ENCODE measurements around the gene BTBD2.

BTBD2 gene

GRCh38 chr19:1956868-1957492 lies 58.5 kb downstream of the BTBD2 start:
- DNase-seq, result no peak
- WGBS (ENCODE audit: extremely low coverage, insufficient coverage, insufficient read length), result no CpG with 5 or more reads among the region's 28 CpGs
- no peak overlapping the region for H3K4me3 ChIP-seq (ENCODE audit: low read depth, low read length)
- H4K12ac ChIP-seq (ENCODE audit: low read depth, low read length), result no peak overlapping the region
- H3K9ac ChIP-seq (ENCODE audit: low read length), result no peak overlapping the region
- no peak overlapping the region for H3K18ac ChIP-seq (ENCODE audit: low read length)
- no peak overlapping the region for H3K4ac ChIP-seq (ENCODE audit: low read depth, low read length)
- no peak overlapping the region for H4K91ac ChIP-seq (ENCODE audit: low read depth, low read length)
- H3K27ac ChIP-seq (ENCODE audit: low read depth, low read length), result no peak overlapping the region
- no peak overlapping the region for H3K23ac ChIP-seq (ENCODE audit: low read length)
- H2BK5ac ChIP-seq (ENCODE audit: low read depth, low read length, poor library complexity), result no peak overlapping the region
- no peak overlapping the region for H2AK5ac ChIP-seq (ENCODE audit: low read length)
- no peak overlapping the region for H3K4me2 ChIP-seq (ENCODE audit: low read length)
- no peaks in the 10 kb centered on the region for H3K79me1 ChIP-seq (ENCODE audit: low read length)
- peaks cover 25 to 31% of the 10 kb centered on the region in 2 experiments for H3K36me3 ChIP-seq (ENCODE audit: control insufficient read depth in 1 of 2, insufficient read depth in 2 of 2, low read length in 2 of 2)
- no peak overlapping the region for H2BK12ac ChIP-seq (ENCODE audit: low read length)
- no peaks in the 10 kb centered on the region for H3K27me3 ChIP-seq (ENCODE audit: insufficient read depth, low read length)
- no peak overlapping the region for H2BK120ac ChIP-seq (ENCODE audit: insufficient read depth, low read length, poor library complexity)
- H3K9me3 ChIP-seq (ENCODE audit: insufficient read depth, low read depth, low read length), result peaks cover 2% of the 10 kb centered on the region
- no peaks in the 10 kb centered on the region for H3K4me1 ChIP-seq (ENCODE audit: control insufficient read depth in 1 of 2, insufficient read depth in 2 of 2, low read length in 2 of 2)
- H3K14ac ChIP-seq (ENCODE audit: low read length), result no peak overlapping the region
- H3K79me2 ChIP-seq (ENCODE audit: control insufficient read depth, insufficient read depth, low read length, poor library complexity), result peaks cover 7% of the 10 kb centered on the region
- H2AFZ ChIP-seq (ENCODE audit: insufficient read depth, low read length, poor library complexity), result no peak overlapping the region
- no peak overlapping the region for H4K8ac ChIP-seq (ENCODE audit: low read depth, low read length)

GRCh38 chr19:1956122-1956494 lies 59.4 kb downstream of the BTBD2 start:
- no peak overlapping the region for H2BK5ac ChIP-seq (ENCODE audit: low read depth, low read length, poor library complexity)
- H3K4me3 ChIP-seq (ENCODE audit: low read depth, low read length), result no peak overlapping the region
- no peak overlapping the region for H2AK5ac ChIP-seq (ENCODE audit: low read length)
- no peak for DNase-seq
- H3K14ac ChIP-seq (ENCODE audit: low read length), result no peak overlapping the region
- H3K27me3 ChIP-seq (ENCODE audit: insufficient read depth, low read length), result no peaks in the 10 kb centered on the region
- no peak overlapping the region for H4K8ac ChIP-seq (ENCODE audit: low read depth, low read length)
- peaks cover 24 to 33% of the 10 kb centered on the region in 2 experiments for H3K36me3 ChIP-seq (ENCODE audit: control insufficient read depth in 1 of 2, insufficient read depth in 2 of 2, low read length in 2 of 2)
- H3K79me2 ChIP-seq (ENCODE audit: control insufficient read depth, insufficient read depth, low read length, poor library complexity), result peaks cover 9% of the 10 kb centered on the region
- no peak overlapping the region for H2BK120ac ChIP-seq (ENCODE audit: insufficient read depth, low read length, poor library complexity)
- H3K27ac ChIP-seq (ENCODE audit: low read depth, low read length), result no peak overlapping the region
- H3K4me2 ChIP-seq (ENCODE audit: low read length), result no peak overlapping the region
- H3K9ac ChIP-seq (ENCODE audit: low read length), result no peak overlapping the region
- H3K4ac ChIP-seq (ENCODE audit: low read depth, low read length), result peak overlapping the region; percentile 9
- H3K23ac ChIP-seq (ENCODE audit: low read length), result no peak overlapping the region
- H2AFZ ChIP-seq (ENCODE audit: insufficient read depth, low read length, poor library complexity), result no peak overlapping the region
- no peak overlapping the region for H2BK12ac ChIP-seq (ENCODE audit: low read length)
- no peak overlapping the region for H4K12ac ChIP-seq (ENCODE audit: low read depth, low read length)
- WGBS (ENCODE audit: extremely low coverage, insufficient coverage, insufficient read length), result no CpG with 5 or more reads among the region's 12 CpGs
- H3K18ac ChIP-seq (ENCODE audit: low read length), result no peak overlapping the region
- no peaks in the 10 kb centered on the region for H3K4me1 ChIP-seq (ENCODE audit: control insufficient read depth in 1 of 2, insufficient read depth in 2 of 2, low read length in 2 of 2)
- peaks cover 2% of the 10 kb centered on the region for H3K9me3 ChIP-seq (ENCODE audit: insufficient read depth, low read depth, low read length)
- H4K91ac ChIP-seq (ENCODE audit: low read depth, low read length), result no peak overlapping the region
- no peaks in the 10 kb centered on the region for H3K79me1 ChIP-seq (ENCODE audit: low read length)

- no peak overlapping the region for H3K9ac ChIP-seq (ENCODE audit: low read length)
- H3K4ac ChIP-seq (ENCODE audit: low read depth, low read length), result peak overlapping the region; percentile 65
These were observed 60.1 kb downstream of the BTBD2 start for GRCh38 chr19:1955171-1956121.

GRCh38 chr19:1954532-1954933 lies 61.0 kb downstream of the BTBD2 start:
- Histone ChIP-seq H3K27me3 (ENCODE audit: insufficient read depth, low read length) (no peaks in the 10 kb centered on the region), H3K79me2 (ENCODE audit: control insufficient read depth, insufficient read depth, low read length, poor library complexity) (peaks cover 12% of the 10 kb centered on the region), H2BK120ac (ENCODE audit: insufficient read depth, low read length, poor library complexity) (no peak overlapping the region), H3K4me3 (ENCODE audit: low read depth, low read length) (no peak overlapping the region), H3K9me3 (ENCODE audit: insufficient read depth, low read depth, low read length) (peaks cover 2% of the 10 kb centered on the region), H2BK12ac (ENCODE audit: low read length) (no peak overlapping the region), H3K23ac (ENCODE audit: low read length) (no peak overlapping the region), H4K8ac (ENCODE audit: low read depth, low read length) (no peak overlapping the region), H3K4me1 (ENCODE audit: control insufficient read depth in 1 of 2, insufficient read depth in 2 of 2, low read length in 2 of 2) (no peaks in the 10 kb centered on the region), H3K36me3 (ENCODE audit: control insufficient read depth in 1 of 2, insufficient read depth in 2 of 2, low read length in 2 of 2) (peaks cover 32 to 33% of the 10 kb centered on the region in 2 experiments), H3K4ac (ENCODE audit: low read depth, low read length) (peak overlapping the region; percentile 49), H2AFZ (ENCODE audit: insufficient read depth, low read length, poor library complexity) (no peak overlapping the region), H3K14ac (ENCODE audit: low read length) (no peak overlapping the region), H3K79me1 (ENCODE audit: low read length) (no peaks in the 10 kb centered on the region), H2BK5ac (ENCODE audit: low read depth, low read length, poor library complexity) (no peak overlapping the region), H3K4me2 (ENCODE audit: low read length) (no peak overlapping the region), H2AK5ac (ENCODE audit: low read length) (no peak overlapping the region), H3K18ac (ENCODE audit: low read length) (no peak overlapping the region), H4K12ac (ENCODE audit: low read depth, low read length) (no peak overlapping the region), H3K9ac (ENCODE audit: low read length) (no peak overlapping the region), H3K27ac (ENCODE audit: low read depth, low read length) (no peak overlapping the region), H4K91ac (ENCODE audit: low read depth, low read length) (no peak overlapping the region)
- no CpG with 5 or more reads among the region's 15 CpGs for WGBS (ENCODE audit: extremely low coverage, insufficient coverage, insufficient read length)
- no peak for DNase-seq

More at GRCh38 chr19:1955171-1956121, 60.1 kb downstream of the BTBD2 start:
- H4K91ac ChIP-seq (ENCODE audit: low read depth, low read length), result no peak overlapping the region
- H4K12ac ChIP-seq (ENCODE audit: low read depth, low read length), result no peak overlapping the region
- no peak overlapping the region for H2BK12ac ChIP-seq (ENCODE audit: low read length)
- H2BK5ac ChIP-seq (ENCODE audit: low read depth, low read length, poor library complexity), result no peak overlapping the region
- H3K27me3 ChIP-seq (ENCODE audit: insufficient read depth, low read length), result no peaks in the 10 kb centered on the region
- H3K4me1 ChIP-seq (ENCODE audit: control insufficient read depth in 1 of 2, insufficient read depth in 2 of 2, low read length in 2 of 2), result no peaks in the 10 kb centered on the region
- no peak overlapping the region for H2AFZ ChIP-seq (ENCODE audit: insufficient read depth, low read length, poor library complexity)
- peaks cover 11% of the 10 kb centered on the region for H3K79me2 ChIP-seq (ENCODE audit: control insufficient read depth, insufficient read depth, low read length, poor library complexity)
- no peaks in the 10 kb centered on the region for H3K79me1 ChIP-seq (ENCODE audit: low read length)
- no peak overlapping the region for H2BK120ac ChIP-seq (ENCODE audit: insufficient read depth, low read length, poor library complexity)
- no CpG with 5 or more reads among the region's 51 CpGs for WGBS (ENCODE audit: extremely low coverage, insufficient coverage, insufficient read length)
- no peak overlapping the region for H3K27ac ChIP-seq (ENCODE audit: low read depth, low read length)
- H2AK5ac ChIP-seq (ENCODE audit: low read length), result no peak overlapping the region
- peaks cover 2% of the 10 kb centered on the region for H3K9me3 ChIP-seq (ENCODE audit: insufficient read depth, low read depth, low read length)
- DNase-seq, result no peak
- no peak overlapping the region for H3K18ac ChIP-seq (ENCODE audit: low read length)
- no peak overlapping the region for H3K14ac ChIP-seq (ENCODE audit: low read length)
- H3K23ac ChIP-seq (ENCODE audit: low read length), result no peak overlapping the region
- no peak overlapping the region for H4K8ac ChIP-seq (ENCODE audit: low read depth, low read length)
- no peak overlapping the region for H3K4me3 ChIP-seq (ENCODE audit: low read depth, low read length)
- no peak overlapping the region for H3K4me2 ChIP-seq (ENCODE audit: low read length)
- H3K36me3 ChIP-seq (ENCODE audit: control insufficient read depth in 1 of 2, insufficient read depth in 2 of 2, low read length in 2 of 2), result peaks cover 27 to 29% of the 10 kb centered on the region in 2 experiments
